Measurements from ENCODE around the gene TBC1D12. TPM values are rescaled to one million over a fixed set of nuclear protein-coding genes. Genes with fewer than 3 reads are reported as not detected.
A peak's percentile ranks its signal among the peaks of the same experiment; 100 is the strongest.

Gene TBC1D12
- total RNA-seq (52.9 TPM), polyA plus RNA-seq (8.6 TPM)

DNA sequence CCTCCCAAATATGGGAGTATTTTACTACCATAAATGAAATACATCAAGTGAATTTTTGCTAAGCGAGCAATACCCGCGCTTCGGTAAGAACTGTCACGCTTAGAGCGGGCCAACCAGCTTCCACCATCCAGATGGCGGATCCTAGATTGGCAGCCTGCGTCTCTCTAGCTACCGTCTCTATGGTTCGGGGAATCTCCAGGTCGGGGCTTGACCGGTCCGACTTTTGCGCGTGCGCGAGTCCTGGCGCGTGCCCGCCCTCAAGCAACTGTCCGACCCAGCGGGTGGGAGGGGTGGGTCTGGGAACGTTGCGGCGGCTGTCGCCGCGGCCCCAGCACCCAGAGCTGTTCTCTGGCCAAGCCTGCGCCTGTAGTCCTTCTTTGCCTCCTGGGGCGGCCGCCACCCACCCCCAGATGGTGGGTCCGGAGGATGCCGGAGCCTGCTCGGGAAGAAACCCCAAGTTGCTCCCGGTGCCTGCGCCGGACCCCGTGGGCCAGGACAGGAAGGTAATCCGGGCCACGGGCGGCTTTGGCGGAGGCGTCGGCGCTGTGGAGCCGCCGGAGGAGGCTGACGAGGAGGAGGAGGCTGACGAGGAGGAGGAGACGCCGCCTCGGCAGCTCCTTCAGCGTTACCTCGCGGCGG, at the start of gene TBC1D12:
TSS of gene TBC1D12 (plus strand) at position 338 of the 639 bp plus-strand sequence. CDS start at position 411, 73 bp downstream.
- Histone ChIP-seq H3K36me3 (ENCODE audit: insufficient read depth) (no peaks in the 10 kb centered on the region), H3K27ac (ENCODE audit: low read depth) (peak within 1 kb of the TSS; percentile 87), H3K4me3 (ENCODE audit: low read depth, low read length) (peak within 1 kb of the TSS; percentile 82), H3K4me1 (ENCODE audit: insufficient read depth) (peaks cover 2% of the 10 kb centered on the region)
- under 1% methylated on average over 56 of the region's 56 CpGs for WGBS
- DNase-seq (ENCODE audit: extremely low spot score) = peak; percentile 89

DNA sequence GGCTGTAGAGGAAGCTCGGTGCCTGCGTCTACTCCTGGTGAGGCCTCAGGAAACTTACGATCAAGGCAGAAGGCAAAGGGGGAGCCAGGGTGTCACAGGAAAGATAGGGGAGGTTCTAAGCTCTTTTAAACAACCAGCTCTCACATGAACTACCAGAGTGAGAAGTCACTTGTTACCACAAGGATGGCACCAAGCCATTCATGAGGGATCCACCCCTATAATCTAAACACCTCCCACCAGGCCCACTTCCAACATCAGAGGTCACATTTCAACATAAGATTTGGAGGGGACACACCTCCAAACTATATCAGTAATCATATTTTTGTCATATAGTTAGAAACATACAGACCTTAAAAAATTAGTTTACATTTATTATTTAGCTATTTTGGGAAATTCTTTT, 49.0 kb upstream of the TBC1D12 start:
- 94% methylated on average over 3 of the region's 3 CpGs for WGBS
- Histone ChIP-seq H3K4me1 (ENCODE audit: insufficient read depth) (no peaks in the 10 kb centered on the region), H3K27ac (ENCODE audit: low read depth) (no peak overlapping the region), H3K36me3 (ENCODE audit: insufficient read depth) (peaks cover 4% of the 10 kb centered on the region), H3K4me3 (ENCODE audit: low read depth, low read length) (no peak overlapping the region)
- DNase-seq (ENCODE audit: extremely low spot score) = no peak

DNA sequence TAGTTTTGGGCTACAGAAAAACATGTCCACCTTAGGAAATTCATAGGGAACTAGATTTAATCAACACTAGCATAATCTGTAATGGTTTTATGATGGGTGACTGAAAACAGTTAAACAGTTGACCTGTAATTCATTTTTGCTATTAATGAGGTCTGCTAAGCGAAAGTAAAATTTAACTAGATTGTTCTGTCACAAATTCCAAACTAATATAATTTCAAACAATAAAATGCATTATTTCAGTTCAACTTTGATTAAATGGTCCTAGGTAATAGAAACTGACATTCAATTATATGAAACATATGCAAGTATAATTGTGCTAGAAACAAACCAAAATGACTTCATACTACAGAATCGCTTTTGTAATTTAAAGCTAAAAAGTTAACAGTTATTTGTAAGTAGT, 46.5 kb upstream of the TBC1D12 start:
- no peaks in the 10 kb centered on the region for H3K4me1 ChIP-seq (ENCODE audit: insufficient read depth)
- DNase-seq (ENCODE audit: extremely low spot score) = no peak
- no peak overlapping the region for H3K27ac ChIP-seq (ENCODE audit: low read depth)
- peaks cover 4% of the 10 kb centered on the region for H3K36me3 ChIP-seq (ENCODE audit: insufficient read depth)
- 97% methylated on average over 2 of the region's 2 CpGs for WGBS
- no peak overlapping the region for H3K4me3 ChIP-seq (ENCODE audit: low read depth, low read length)

DNA sequence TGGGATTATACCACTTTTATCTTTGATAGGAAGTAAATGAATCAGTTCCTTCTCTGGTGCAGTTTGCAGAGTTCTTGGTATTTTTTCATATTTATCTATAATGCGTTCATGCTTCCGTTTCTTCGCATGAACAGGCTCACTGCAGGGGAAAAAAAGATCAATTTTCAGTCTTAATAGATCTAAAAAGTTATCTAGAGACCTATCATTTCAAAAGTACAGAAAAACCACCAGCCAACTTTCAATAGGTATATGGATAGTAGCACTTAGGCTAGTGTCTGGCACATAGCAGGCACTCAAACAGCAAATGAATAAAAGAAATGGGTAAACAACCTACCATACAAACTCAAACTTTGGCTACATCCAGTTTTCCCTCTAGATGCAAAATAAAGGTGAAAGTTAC, 45.1 kb upstream of the TBC1D12 start:
- H3K36me3 ChIP-seq (ENCODE audit: insufficient read depth) = peaks cover 4% of the 10 kb centered on the region
- H3K4me3 ChIP-seq (ENCODE audit: low read depth, low read length) = no peak overlapping the region
- no peak overlapping the region for H3K27ac ChIP-seq (ENCODE audit: low read depth)
- DNase-seq (ENCODE audit: extremely low spot score) = no peak
- 96% methylated on average over 3 of the region's 3 CpGs for WGBS
- peaks cover 2% of the 10 kb centered on the region for H3K4me1 ChIP-seq (ENCODE audit: insufficient read depth)

DNA sequence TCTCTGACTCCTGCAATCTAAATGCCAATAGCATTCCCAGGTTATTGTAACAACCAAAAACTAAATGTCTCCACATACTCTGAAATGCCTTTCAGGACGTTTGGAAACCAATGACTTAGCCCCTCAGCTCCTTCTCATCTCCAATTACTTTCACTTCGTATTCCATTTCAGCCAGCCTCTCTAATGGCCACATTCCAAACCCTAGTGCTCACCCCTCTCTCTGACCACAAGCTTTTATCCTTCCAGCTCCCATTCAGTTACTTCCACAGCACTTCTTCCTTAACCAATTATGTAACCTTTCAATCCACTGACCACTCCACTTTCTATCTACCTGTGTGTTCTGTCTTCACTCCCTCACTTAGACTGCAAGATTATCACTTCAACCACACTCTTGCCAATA, 43.9 kb upstream of the TBC1D12 start:
- Histone ChIP-seq H3K4me1 (ENCODE audit: insufficient read depth) (peaks cover 2% of the 10 kb centered on the region), H3K4me3 (ENCODE audit: low read depth, low read length) (no peak overlapping the region), H3K27ac (ENCODE audit: low read depth) (no peak overlapping the region), H3K36me3 (ENCODE audit: insufficient read depth) (peaks cover 2% of the 10 kb centered on the region)
- WGBS = 63% methylated on average over 2 of the region's 2 CpGs
- DNase-seq (ENCODE audit: extremely low spot score) = no peak

DNA sequence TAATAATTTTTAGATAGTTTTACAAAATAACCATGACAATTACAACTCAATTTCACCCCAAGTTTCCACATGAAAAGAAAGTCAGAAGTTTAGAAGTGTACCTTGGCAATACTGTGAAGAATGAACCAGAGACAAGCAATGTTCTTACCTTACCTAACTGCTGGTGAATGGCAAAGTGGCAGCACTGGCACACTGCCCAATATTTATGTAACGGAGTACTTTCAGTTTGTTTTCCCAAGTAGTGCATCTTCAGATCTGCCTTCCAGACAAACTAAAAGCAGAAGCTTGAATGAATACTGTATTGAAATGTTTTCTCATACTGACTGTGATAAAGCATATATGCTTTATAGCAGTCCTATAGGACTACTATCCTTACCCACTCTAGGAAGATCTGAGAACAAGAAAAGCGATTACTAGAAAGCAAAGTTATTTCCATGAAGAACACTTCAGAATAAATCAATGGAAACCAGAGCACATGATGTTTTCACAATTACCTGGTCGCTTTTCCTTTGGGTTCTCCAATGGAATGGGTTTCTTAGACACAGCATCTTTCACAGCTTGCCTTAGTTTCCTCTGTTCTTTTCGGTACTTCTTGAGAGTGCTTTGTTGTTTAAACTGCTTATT, 41.1 kb upstream of the TBC1D12 start:
- H3K4me3 ChIP-seq (ENCODE audit: low read depth, low read length) = no peak overlapping the region
- H3K36me3 ChIP-seq (ENCODE audit: insufficient read depth) = peaks cover 2% of the 10 kb centered on the region
- no peak overlapping the region for H3K27ac ChIP-seq (ENCODE audit: low read depth)
- DNase-seq (ENCODE audit: extremely low spot score) = no peak
- WGBS = 73% methylated on average over 4 of the region's 4 CpGs
- H3K4me1 ChIP-seq (ENCODE audit: insufficient read depth) = peaks cover 2% of the 10 kb centered on the region

DNA sequence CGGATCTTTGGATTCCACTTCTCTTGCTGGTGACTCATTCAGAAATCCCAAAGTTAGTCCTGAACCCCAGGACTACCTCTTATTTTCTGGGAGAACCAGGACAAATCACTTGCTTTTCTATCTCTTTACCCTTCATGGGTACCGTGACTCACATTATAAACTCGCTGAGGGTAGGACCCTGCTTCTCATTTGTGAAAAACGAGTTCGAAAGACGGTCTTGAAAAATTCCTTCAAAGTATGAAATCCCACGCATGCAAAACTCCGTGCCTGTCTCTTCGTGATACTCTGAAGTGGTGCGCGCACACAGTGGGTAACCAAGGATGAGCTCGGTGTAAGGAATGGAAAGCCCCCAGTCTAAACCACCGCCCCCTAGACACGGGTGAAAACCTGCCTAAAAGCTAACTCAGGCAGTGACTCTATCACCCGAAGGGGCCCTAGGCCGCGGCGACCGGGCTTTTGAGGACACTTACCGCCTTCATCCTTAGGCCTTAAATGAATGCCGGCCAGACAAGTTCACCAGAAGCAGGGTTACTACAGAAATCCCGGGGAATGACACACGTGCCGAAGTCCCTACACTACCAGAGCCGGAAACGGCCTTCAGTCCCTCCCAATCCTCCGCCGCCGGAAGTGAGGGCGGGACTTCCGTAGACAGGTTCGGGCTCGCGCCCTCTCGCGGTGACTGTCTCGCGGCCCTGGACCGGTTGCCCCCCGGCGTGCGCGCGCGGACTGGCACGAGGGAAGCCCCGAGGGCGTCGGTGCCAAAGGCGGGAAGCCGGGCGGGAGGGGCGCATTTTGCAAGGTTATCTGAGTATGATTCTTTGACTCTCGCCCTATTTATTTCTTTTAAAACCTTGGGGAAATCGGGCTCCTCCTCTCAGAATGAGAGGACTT, 39.7 kb upstream of the TBC1D12 start, which contains the start of gene NOC3L:
TSS of gene NOC3L (minus strand) at position 580 of the 891 bp plus-strand sequence. CDS start at position 479, 101 bp downstream.
- Histone ChIP-seq H3K36me3 (ENCODE audit: insufficient read depth) (peaks cover under 1% of the 10 kb centered on the region), H3K27ac (ENCODE audit: low read depth) (no peak within 1 kb of the TSS), H3K4me1 (ENCODE audit: insufficient read depth) (peaks cover 2% of the 10 kb centered on the region), H3K4me3 (ENCODE audit: low read depth, low read length) (peak within 1 kb of the TSS; percentile 67)
- under 1% methylated on average over 55 of the region's 55 CpGs for WGBS
- peak; percentile 72 for DNase-seq (ENCODE audit: extremely low spot score)

DNA sequence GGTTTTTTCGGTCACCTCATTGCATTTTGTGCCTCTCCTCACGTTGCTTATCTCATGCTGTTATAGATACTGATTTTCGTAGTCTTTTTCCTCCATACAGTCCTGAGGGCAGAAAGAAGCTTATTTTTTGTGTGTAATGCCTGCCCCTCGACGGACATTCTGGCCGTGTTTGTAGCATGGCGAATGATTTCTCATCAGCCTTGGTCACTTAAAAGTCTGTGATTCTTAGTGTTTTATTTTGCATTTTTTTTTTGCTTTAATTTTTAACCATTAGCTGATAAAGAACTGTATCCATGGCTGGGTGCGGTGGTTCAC, 39.1 kb upstream of the TBC1D12 start:
- WGBS = 35% methylated on average over 8 of the region's 8 CpGs
- no peak overlapping the region for H3K27ac ChIP-seq (ENCODE audit: low read depth)
- peaks cover 2% of the 10 kb centered on the region for H3K4me1 ChIP-seq (ENCODE audit: insufficient read depth)
- no peak for DNase-seq (ENCODE audit: extremely low spot score)
- peak overlapping the region; percentile 67 for H3K4me3 ChIP-seq (ENCODE audit: low read depth, low read length)
- H3K36me3 ChIP-seq (ENCODE audit: insufficient read depth) = no peaks in the 10 kb centered on the region

DNA sequence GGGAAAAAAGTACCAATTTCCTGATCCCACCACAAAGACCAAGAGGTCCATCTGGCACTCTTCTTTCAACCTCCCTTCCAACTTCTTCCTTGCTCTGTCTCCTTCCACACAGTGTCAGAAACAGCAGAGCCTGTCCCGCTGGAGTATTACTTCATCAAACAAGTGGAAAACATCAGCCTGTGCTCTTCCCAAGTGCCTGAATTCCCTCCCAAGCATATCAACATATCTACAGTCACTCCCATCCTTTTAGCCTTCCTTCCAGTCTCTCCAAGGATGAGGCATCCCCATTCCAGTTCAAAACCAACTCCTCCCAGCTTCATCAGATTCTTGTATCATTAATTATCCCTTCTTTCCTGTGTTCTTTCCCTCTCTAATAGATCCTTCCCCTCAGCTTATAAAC, 37.9 kb upstream of the TBC1D12 start:
- H3K4me3 ChIP-seq (ENCODE audit: low read depth, low read length) = no peak overlapping the region
- H3K27ac ChIP-seq (ENCODE audit: low read depth) = no peak overlapping the region
- 82% methylated on average over 1 of the region's 1 CpG for WGBS
- peaks cover 2% of the 10 kb centered on the region for H3K4me1 ChIP-seq (ENCODE audit: insufficient read depth)
- no peaks in the 10 kb centered on the region for H3K36me3 ChIP-seq (ENCODE audit: insufficient read depth)
- DNase-seq (ENCODE audit: extremely low spot score) = no peak

DNA sequence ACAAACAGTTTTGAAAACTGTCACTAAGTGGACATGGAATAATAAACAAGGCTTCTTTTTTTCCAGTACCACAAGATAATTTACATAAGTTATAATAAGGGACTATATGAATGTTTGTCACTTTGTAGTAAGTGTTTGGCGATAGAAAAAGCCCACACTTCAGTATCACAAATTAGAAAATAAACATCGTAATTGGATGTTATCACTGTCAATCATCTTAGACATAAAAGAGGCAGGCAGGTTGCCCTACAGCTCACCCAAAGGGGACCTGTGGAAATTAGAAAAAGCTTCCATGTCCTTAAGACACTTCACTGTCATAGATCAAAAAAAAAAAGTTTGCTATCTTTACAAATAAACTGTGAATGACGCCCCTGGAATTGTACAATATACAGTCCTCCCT, 36.0 kb upstream of the TBC1D12 start:
- Histone ChIP-seq H3K4me1 (ENCODE audit: insufficient read depth) (peaks cover 2% of the 10 kb centered on the region), H3K27ac (ENCODE audit: low read depth) (no peak overlapping the region), H3K4me3 (ENCODE audit: low read depth, low read length) (no peak overlapping the region), H3K36me3 (ENCODE audit: insufficient read depth) (no peaks in the 10 kb centered on the region)
- 87% methylated on average over 3 of the region's 3 CpGs for WGBS
- DNase-seq (ENCODE audit: extremely low spot score) = no peak

DNA sequence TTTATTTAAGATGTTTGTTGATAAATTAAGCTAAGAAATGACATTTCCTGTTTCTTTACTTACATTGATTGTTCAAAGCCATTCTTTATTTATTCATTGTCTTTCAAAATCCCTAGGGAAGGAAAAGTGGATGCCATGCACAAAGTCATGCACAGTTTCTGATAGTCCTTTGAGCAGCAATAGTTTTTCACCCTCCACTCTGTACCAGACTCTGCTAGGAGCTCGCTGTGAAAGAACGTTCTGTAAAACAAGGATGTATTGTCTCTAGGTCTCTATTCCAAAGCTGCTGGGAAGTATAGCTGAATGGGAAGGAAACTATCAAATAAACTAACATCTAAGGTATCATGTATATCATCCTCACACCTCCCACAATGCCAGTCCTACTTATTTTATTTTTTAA, 31.8 kb upstream of the TBC1D12 start:
- Histone ChIP-seq H3K4me1 (ENCODE audit: insufficient read depth) (no peaks in the 10 kb centered on the region), H3K27ac (ENCODE audit: low read depth) (no peak overlapping the region), H3K36me3 (ENCODE audit: insufficient read depth) (no peaks in the 10 kb centered on the region), H3K4me3 (ENCODE audit: low read depth, low read length) (no peak overlapping the region)
- WGBS = 61% methylated on average over 2 of the region's 2 CpGs
- DNase-seq (ENCODE audit: extremely low spot score) = no peak

DNA sequence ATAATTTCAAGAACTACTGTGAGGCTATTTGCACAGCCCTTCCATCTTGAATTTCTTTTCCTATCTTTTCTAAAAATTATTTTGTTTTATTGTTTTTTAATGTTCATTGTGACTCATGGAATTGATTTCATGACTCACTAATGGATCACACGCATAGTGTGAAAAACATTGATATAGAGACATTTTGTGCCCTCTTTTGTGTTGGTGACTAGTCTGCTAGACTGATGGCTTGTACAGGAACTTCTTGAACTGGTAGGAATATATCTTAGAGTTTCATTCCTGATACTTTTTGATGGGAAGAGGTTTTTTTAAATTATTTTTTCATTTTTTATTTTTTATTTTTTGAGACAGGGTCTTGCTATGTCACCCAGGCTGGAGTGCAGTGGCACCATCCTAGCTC, 27.0 kb upstream of the TBC1D12 start:
- 99% methylated on average over 1 of the region's 1 CpG for WGBS
- Histone ChIP-seq H3K4me3 (ENCODE audit: low read depth, low read length) (no peak overlapping the region), H3K27ac (ENCODE audit: low read depth) (no peak overlapping the region), H3K36me3 (ENCODE audit: insufficient read depth) (no peaks in the 10 kb centered on the region), H3K4me1 (ENCODE audit: insufficient read depth) (no peaks in the 10 kb centered on the region)
- DNase-seq (ENCODE audit: extremely low spot score) = no peak

DNA sequence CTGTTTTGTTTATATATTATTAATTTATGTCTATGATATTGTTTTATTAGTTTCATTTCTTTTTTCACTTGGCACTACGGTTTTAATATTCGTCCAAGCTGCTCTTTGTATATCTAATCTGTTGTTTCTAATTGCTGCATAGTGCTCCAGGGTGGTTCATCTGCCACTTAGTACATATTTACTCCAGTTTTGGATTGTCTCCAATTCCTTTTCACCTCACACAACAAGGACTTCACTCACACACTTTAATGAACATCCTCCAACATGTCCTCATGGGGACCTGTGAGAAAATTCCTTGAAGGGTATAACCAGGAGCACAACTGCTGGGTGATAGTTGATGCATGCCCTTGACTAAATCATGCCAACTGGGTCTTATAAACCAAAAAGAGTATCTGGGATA, 25.5 kb upstream of the TBC1D12 start:
- Histone ChIP-seq H3K27ac (ENCODE audit: low read depth) (no peak overlapping the region), H3K36me3 (ENCODE audit: insufficient read depth) (no peaks in the 10 kb centered on the region), H3K4me3 (ENCODE audit: low read depth, low read length) (no peak overlapping the region), H3K4me1 (ENCODE audit: insufficient read depth) (no peaks in the 10 kb centered on the region)
- WGBS = 53% methylated on average over 2 of the region's 2 CpGs
- no peak for DNase-seq (ENCODE audit: extremely low spot score)

DNA sequence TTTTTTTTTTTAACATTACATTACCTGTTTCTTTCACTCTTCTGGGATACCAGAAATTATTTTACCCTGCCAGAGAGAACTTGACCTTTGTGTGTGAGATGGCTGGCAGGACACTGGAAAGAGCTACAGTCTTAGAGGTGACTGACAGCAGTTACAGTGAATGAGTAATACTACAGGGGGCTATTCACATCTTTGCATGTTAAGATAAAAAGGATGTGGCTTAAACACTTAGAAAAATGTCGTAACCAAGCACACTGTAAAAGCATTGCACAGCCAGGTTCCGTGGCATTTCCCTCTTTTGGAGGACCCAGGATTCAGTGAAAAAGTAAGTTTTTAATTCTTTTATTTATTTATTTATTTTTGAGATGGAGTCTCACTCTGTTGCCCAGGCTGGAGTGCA, 18.8 kb upstream of the TBC1D12 start:
- no peak overlapping the region for H3K27ac ChIP-seq (ENCODE audit: low read depth)
- H3K36me3 ChIP-seq (ENCODE audit: insufficient read depth) = no peaks in the 10 kb centered on the region
- H3K4me1 ChIP-seq (ENCODE audit: insufficient read depth) = no peaks in the 10 kb centered on the region
- no peak overlapping the region for H3K4me3 ChIP-seq (ENCODE audit: low read depth, low read length)
- DNase-seq (ENCODE audit: extremely low spot score) = no peak
- 93% methylated on average over 2 of the region's 2 CpGs for WGBS
